GM19455 (cell line): ENCODE data around the gene GP5.

Experiments used
- ATAC-seq: cut with Tn5 transposase; IDR thresholded peaks from one replicate; pipeline ENCODE4 v1.9.1; 2021; ENCODE audit not compliant: unreplicated experiment

The GP5 gene

GRCh38 chr3:194397757-194398312 is 1.2 kb downstream of the GP5 start:
- no peak for ATAC-seq

- ATAC-seq, result no peak
Measured at GRCh38 chr3:194396859-194397756, 2.0 kb downstream of the GP5 start.

DNA sequence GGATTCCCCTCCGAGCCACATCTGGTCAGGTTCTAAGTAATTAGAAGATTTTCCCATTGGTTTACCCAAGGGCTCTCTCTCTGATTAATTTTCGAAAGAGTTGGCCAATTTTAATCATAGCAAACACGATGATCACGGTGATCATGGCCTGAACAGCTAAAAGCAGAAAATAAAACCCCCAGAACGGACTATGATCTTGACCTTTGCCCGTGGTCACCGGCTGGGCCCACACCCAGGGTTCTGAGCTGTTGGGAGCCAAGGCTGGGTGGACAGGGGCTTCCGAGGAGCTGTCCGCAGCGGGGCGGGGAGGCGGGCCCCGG is 2.6 kb downstream of the GP5 start:
- ATAC-seq, result no peak

- ATAC-seq, result no peak
Measured at GRCh38 chr3:194395778-194396538, 3.1 kb downstream of the GP5 start.

DNA sequence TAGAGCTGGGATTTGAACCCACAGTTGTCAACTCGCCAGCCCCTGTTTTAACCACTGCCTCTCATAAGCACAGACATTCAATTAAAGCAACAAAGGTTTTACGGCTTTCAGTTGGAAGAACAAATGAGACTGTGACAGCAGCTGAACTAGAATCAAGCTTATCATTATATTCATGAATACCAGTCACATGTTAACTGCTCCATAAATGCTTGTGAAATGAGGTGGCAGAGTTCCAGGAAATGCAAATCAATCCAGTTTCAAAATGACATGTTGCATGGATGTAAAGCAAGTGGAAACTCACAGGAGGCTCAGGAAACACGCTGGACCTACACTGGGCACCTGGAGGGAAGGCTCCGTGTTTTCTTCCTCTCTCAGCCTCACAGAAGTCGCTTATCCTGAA is 3.9 kb downstream of the GP5 start:
- ATAC-seq, result no peak

- ATAC-seq, result no peak
Measured at GRCh38 chr3:194392576-194392975, 6.5 kb downstream of the GP5 start.

GRCh38 chr3:194390835-194391234 is 8.2 kb downstream of the GP5 start:
- ATAC-seq, result no peak

GRCh38 chr3:194389269-194389668 is 9.8 kb downstream of the GP5 start:
- no peak for ATAC-seq

- ATAC-seq, result no peak
Measured at GRCh38 chr3:194387926-194388418, 11.1 kb downstream of the GP5 start.

- ATAC-seq, result no peak
Measured at GRCh38 chr3:194387276-194387675, 11.8 kb downstream of the GP5 start.

DNA sequence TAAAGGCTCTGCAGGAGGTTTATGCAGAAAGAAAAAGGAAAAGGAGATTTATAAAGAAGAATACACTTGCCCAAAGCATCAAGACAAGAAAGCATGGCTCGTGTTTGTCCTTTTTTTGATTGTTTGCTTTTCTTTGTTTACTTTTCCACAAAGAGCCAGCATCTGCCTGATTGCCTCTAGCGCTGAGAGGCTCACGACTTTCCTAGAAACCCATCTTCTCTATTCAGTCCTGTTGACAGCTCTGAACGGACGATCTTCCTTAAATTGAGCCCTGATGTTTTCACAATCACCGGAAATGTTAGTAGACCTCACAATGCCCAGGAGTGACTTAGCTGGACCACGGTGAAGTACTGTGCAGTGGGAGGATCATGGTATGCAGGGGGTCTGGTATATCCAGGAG is 12.4 kb downstream of the GP5 start:
- ATAC-seq, result no peak

DNA sequence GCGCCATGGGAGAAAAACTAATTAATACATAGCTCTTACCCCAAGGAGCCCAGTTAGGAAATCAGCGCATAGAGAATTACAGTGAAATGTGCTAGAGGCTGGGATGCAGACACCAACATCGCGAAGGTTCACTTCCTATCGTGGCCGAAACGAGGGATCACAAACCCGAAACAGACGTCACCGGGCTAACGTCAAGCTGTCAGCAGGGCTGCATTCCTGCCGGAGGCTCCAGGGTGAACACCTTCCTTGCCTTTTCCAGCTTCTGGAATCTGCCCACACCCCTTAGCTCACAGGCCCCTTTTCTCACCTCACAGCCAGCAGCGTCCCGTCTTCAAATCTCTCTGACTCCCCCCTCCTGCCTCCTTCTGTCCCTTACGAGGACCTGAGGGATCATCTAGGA is 13.0 kb downstream of the GP5 start:
- no peak for ATAC-seq

GRCh38 chr3:194384569-194385001 is 14.5 kb downstream of the GP5 start:
- no peak for ATAC-seq

DNA sequence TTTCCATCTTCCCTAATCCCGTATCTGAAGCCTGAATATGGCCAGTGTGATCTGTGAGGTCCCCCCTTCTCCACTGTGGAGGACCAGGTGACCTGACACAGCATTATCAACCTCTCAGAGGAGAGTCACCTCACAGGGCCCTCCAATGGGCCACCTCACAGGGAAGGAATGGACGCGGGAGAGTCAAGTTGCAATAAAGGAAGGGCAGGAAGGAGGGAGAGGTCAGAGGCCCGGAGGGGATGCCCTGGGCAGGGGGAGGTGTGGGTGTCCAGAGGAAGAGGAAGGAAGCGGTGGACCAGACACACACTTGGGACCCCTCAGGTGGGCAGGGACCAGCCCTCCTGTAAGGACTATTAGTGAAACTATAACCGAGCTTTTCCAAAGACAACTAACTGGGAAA is 14.9 kb downstream of the GP5 start:
- no peak for ATAC-seq

GRCh38 chr3:194383276-194383940 is 15.7 kb downstream of the GP5 start:
- no peak for ATAC-seq

DNA sequence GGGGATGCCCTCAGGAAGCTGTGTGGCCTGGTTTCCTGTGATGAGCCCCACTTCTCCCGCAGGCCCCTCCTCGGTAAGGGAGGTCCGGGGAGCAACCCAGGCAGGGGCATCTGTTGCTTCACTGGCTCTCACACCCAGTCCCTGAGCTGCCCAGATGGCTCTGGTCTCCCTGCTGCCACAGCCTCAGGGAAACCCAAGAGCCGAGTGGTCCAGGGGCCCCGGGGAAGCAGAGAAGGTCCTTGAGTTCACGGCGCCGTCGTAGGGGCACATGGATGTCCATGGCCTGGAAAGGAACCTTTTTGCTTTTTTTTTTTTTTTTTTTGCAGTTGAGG is 16.2 kb downstream of the GP5 start:
- ATAC-seq, result no peak

- ATAC-seq, result no peak
Measured at GRCh38 chr3:194382196-194382891, 16.7 kb downstream of the GP5 start.

DNA sequence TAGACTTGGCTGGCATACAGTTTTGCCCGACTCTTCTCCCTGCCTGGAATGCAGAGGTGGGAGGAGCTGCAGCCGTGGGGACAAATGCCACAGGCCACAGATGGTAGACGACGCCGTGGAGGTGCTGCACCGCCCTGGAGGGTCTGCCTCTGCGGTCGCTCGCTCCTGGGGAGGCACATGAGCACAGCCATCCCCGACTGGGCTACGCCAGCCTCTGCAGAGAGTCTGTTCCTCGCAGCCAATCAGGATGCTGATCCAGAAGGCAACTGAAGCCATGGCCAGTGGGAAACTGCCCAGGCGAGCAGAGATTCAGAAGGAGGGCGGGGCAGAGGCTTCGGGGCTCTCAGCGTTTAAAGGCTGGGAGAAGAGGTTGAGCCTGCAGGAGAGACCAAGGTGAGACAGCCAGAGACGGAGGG is 17.6 kb downstream of the GP5 start:
- ATAC-seq, result no peak

DNA sequence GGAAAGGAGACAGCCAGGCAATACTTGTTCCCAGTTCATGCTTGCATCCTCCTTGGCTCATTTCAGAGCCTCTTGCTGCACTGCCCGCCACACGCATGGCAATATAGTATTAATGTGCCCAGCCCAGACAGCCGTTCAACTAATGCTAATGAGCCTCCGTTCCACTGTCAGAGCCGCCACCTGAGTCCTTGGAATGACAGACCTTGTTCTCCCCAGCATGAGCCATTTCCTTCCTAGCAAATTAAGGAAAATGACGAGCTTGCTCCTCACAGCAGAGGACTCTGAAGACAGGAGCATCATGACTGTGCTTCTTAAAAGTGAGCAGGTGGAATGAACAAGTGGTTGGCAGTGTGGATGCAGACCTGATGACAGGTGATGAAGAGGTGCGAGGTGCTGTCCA is 18.7 kb downstream of the GP5 start:
- ATAC-seq, result no peak

DNA sequence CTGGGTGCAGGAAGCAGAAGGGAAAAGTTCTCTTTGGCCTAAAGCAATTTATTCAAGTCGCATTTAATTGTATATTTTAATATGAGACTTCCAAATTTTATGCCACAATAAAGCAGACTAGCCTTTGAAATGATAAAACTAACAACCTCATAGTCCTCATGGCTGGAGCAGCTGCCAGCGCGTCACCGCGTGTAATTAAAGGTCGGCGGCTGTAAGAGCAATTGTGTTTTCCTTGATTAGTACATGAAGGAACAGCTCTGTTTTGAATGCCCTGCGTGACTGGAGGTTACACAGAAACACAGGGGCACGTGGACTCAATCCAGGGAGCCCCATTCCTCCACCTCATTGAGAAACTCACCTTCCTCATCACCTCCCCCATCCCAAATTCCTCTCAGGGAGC is 19.4 kb downstream of the GP5 start:
- ATAC-seq, result no peak

GRCh38 chr3:194379231-194379630 is 19.8 kb downstream of the GP5 start:
- ATAC-seq, result no peak
